ENCODE data around the gene CUX1.
"Not testable (repeated sequence)": the region's sequence is repeated elsewhere in the genome, so short reads cannot be mapped to it uniquely, and the experiment has no call there.

CUX1 gene

DNA sequence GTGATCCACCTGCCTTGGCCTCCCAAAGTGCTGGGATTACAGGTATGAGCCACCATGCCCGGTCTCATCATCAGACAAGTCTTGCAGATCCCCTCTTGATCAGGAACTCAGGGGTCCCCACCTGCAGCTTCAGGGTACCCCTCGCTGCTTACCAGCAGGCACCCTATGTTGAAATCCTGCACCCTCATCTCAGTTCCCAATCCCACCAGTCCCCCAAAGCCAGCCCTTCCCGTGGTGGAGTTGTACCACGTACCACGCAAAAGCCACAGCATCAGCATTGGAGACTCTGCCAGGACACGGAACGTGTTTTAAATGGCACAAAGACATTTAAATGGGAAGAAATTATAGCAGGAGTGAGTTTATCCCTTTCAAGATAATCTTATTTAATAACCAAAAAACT lies 202.0 kb downstream of the CUX1 start:
- FAIRE-seq (no peak), DNase-seq (ENCODE audit: insufficient read length, low spot score) (no peak)
- no peak for TF ChIP-seq PAX5 (IDR thresholded peaks at IDR 0.05; ENCODE audit: insufficient read depth, low read length, severe bottlenecking)
- no peak for TF ChIP-seq POLR2AphosphoS5 (IDR thresholded peaks at IDR 0.05; ENCODE audit: low read depth, low read length)
- no peak for TF ChIP-seq POU2F2 (IDR thresholded peaks at IDR 0.05; ENCODE audit: low read depth, low read length)
- TF ChIP-seq SPI1 (IDR thresholded peaks at IDR 0.05; ENCODE audit: low read depth, low read length), result no peak
- TF ChIP-seq TAF1 (IDR thresholded peaks at IDR 0.05; ENCODE audit: low read depth, low read length), result no peak
- no peak for TF ChIP-seq POLR2A (IDR thresholded peaks at IDR 0.05; ENCODE audit: low read depth, low read length)

DNA sequence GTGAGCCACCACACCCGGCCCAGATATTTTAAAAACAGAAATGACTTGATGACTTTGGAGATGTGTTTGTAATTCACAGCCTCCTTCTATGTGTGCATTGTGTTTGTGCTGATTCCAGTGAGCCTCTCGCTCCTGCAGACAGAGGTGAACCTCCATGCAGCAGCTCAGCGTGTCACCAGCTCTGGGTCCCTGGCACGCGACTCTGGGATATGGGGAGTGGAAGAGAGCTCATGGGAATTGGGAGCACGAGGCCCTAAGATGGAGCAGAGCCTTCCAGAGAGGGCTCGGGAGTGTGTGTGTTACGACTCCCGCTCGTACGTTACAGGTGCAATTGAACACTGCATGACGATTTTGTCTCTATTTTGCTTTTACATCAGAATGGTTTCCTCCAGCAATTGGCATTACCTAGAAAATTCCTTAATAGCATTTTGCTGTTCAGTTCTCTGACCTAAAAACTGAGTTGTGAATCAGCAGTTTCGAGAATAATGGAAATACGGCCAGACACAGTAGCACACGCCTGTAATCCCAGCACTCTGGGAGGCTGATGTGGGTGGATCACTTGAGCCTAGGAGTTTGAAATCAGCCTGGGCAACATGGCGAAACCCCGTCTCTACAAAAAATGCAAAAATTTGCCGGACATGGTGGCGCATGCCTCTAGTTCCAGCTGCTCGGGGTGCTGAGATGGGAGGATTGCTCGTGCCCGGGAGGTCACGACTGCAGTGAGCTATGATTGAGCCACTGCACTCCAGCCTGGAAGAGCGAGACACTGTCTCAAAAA lies 204.6 kb downstream of the CUX1 start:
- TF ChIP-seq POU2F2 (IDR thresholded peaks at IDR 0.05; ENCODE audit: low read depth, low read length) (no peak), PAX5 (IDR thresholded peaks at IDR 0.05; ENCODE audit: insufficient read depth, low read length, severe bottlenecking) (no peak)
- DNase-seq (ENCODE audit: insufficient read length, low spot score) (no peak), FAIRE-seq (no peak)

DNA sequence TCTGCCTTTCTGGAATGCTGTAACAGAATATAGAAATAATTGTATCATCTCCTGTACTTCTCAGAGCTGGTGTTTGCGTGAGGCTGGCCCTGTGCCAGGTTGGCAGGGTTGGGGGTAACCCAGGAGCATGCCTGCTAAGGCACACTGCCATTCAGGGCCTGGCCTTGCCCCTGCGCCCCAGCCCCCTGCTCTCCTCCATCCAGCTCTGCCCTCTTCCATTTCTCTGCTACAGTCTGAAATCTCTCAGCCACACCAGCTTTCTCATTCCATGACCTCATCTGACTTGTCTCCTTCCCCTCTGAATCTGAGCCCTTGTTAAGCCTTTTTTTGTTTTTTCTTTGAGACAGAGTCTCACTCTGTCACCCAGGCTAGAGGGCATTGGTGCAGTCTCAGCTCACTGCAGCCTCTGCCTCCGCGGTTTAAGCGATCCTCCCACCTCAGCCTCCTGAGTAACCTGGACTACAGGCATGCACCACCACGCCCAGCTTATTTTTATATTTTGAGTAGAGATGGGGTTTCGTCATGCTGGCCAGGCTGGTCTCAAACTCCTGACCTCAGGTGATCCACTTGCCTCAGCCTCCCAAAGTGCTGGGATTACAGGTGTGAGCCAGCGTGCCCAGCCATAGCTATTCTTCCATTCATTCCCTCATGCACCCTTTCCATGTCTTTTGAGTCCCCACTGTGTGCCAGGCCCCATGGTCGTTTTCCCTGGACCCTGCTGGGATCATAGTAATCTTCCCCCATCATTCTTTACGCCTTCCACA lies 206.8 kb downstream of the CUX1 start:
- FAIRE-seq (no peak), DNase-seq (ENCODE audit: insufficient read length, low spot score) (no peak)
- TF ChIP-seq PAX5 (IDR thresholded peaks at IDR 0.05; ENCODE audit: insufficient read depth, low read length, severe bottlenecking), result no peak
- no peak for TF ChIP-seq SPI1 (IDR thresholded peaks at IDR 0.05; ENCODE audit: low read depth, low read length)
- no peak for TF ChIP-seq POU2F2 (IDR thresholded peaks at IDR 0.05; ENCODE audit: low read depth, low read length)

DNA sequence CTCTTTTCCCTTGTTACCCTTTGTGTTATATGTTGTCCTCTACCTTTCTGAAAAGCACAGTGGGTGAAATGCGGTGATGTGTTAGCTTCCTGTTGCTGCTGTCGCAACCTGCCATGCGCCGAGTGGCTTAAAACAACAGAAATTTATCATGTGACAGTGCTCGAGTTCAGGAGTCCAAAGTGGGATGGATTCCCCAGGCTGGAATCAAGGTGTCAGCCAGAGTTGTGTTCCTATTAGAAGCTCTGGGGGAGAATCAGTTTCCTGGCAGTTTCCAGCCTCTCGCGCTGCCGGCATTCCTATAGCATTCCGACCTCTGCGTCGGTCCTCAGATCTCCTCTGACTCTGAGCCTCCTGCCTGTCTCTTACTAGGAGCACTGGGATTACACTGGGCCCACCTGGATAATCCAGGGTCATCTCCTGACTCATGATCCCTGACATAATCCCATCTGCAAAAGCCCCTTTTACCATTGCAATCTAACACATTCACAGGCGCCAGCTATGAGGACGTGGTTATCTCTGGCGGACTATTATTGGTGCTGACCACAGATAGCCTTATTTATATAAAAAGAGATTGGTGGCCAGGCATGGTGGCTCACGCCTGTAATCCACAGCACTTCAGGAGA lies 207.5 kb downstream of the CUX1 start:
- no peak for TF ChIP-seq POU2F2 (IDR thresholded peaks at IDR 0.05; ENCODE audit: low read depth, low read length)
- no peak for TF ChIP-seq POLR2A (IDR thresholded peaks at IDR 0.05; ENCODE audit: low read depth, low read length)
- TF ChIP-seq SPI1 (IDR thresholded peaks at IDR 0.05; ENCODE audit: low read depth, low read length), result no peak
- no peak for TF ChIP-seq TAF1 (IDR thresholded peaks at IDR 0.05; ENCODE audit: low read depth, low read length)
- no peak for TF ChIP-seq PAX5 (IDR thresholded peaks at IDR 0.05; ENCODE audit: insufficient read depth, low read length, severe bottlenecking)
- no peak for TF ChIP-seq POLR2AphosphoS5 (IDR thresholded peaks at IDR 0.05; ENCODE audit: low read depth, low read length)
- no peak for DNase-seq (ENCODE audit: insufficient read length, low spot score)
- no peak for FAIRE-seq

DNA sequence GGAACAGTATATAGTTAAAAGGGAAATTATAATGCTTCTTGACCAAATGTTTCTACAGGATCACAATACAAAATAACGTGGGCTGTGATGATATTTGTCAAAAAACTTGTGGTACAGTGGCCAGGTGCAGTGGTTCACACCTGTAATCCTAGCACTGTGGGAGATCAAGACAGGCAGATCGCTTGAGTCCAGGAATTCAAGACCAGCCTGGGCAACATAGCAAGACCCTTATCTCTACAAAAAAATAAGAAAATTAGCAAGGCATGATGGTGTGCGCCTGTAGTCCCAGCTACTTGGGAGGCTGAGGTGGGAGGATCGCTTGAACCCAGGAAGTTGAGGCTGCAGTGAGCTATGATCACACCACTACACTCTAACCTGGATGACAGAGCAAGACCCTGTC lies 208.4 kb downstream of the CUX1 start:
- not testable (repeated sequence) for FAIRE-seq; DNase-seq (ENCODE audit: insufficient read length, low spot score)

DNA sequence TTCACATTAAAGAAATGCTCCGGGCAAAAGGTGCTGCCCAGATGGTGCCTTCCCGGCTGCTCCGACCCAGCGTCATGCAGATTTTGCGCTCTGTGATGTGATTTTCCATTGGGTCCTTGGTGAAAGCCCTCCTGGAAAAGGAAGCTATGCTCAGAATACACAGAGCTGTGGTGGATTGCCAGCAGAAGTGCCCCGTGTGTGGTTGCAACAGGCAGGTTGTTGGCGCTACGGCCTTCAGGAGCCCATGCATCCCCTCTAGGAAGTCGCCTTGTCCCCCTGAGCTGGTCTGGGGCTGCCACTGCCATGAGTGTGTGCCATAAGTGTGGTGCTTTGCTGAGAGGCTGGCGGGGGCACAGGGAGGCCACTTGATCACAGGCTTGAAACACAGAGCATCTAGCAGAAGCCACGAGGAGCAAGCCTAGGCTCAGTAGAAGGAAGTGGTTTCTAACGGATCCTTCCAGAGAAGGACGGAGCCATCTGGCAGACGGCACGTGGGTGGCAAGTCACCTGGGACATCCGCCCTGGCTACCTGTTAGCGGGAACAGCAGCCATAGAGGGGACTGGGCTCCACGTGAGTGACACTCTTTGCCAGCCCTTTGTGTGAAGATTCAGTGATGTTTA lies 210.9 kb downstream of the CUX1 start:
- no peak for FAIRE-seq
- TF ChIP-seq PAX5 (IDR thresholded peaks at IDR 0.05; ENCODE audit: insufficient read depth, low read length, severe bottlenecking) (no peak), SPI1 (IDR thresholded peaks at IDR 0.05; ENCODE audit: low read depth, low read length) (peak; percentile 29)
- DNase-seq (ENCODE audit: insufficient read length, low spot score), result no peak

DNA sequence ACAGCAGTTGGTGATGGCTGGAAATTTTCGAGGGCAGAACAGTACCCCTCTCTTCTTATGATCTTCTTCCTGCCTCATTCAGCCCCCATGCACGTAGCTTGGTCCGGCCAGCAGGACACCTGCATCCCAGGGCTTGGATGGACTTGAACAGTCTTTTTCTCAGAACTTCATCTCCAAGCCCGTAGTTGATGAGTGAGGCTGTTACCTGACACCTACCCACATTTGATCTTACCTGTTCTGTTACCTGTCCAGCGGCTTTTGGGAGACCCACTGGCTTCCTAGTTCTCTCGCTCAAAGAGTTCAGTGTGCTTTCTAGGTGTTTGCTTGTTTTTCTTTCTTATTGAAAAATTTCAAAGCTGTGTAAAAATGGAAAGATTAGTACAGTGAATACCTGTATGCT lies 212.2 kb downstream of the CUX1 start:
- DNase-seq (ENCODE audit: insufficient read length, low spot score), result no peak
- no peak for FAIRE-seq
- TF ChIP-seq TAF1 (IDR thresholded peaks at IDR 0.05; ENCODE audit: low read depth, low read length) (no peak), PAX5 (IDR thresholded peaks at IDR 0.05; ENCODE audit: insufficient read depth, low read length, severe bottlenecking) (no peak), SPI1 (IDR thresholded peaks at IDR 0.05; ENCODE audit: low read depth, low read length) (no peak), POLR2AphosphoS5 (IDR thresholded peaks at IDR 0.05; ENCODE audit: low read depth, low read length) (no peak), POLR2A (IDR thresholded peaks at IDR 0.05; ENCODE audit: low read depth, low read length) (no peak), POU2F2 (IDR thresholded peaks at IDR 0.05; ENCODE audit: low read depth, low read length) (no peak)

DNA sequence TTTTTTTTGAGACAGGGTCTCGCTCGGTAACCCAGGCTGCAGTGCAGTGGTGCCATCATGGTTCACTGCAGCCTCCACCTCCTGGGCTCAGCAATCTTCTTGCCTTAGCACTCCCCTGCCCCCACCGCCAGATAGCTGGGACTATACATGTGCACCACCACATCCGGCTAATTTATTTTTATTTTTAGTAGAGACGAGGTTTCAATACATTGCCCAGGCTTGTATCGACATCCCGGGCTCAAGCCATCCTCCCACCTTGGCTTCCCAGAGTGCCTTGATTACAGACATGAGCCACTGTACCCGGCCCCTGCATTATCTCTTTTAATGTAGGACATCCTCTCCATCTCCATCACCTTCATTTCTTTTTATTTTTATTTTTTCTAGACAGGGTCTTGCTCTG lies 213.3 kb downstream of the CUX1 start:
- FAIRE-seq (peak; percentile 79), DNase-seq (ENCODE audit: insufficient read length, low spot score) (no peak)
- TF ChIP-seq POU2F2 (IDR thresholded peaks at IDR 0.05; ENCODE audit: low read depth, low read length) (no peak), PAX5 (IDR thresholded peaks at IDR 0.05; ENCODE audit: insufficient read depth, low read length, severe bottlenecking) (no peak), TAF1 (IDR thresholded peaks at IDR 0.05; ENCODE audit: low read depth, low read length) (no peak), POLR2AphosphoS5 (IDR thresholded peaks at IDR 0.05; ENCODE audit: low read depth, low read length) (no peak), SPI1 (IDR thresholded peaks at IDR 0.05; ENCODE audit: low read depth, low read length) (no peak), POLR2A (IDR thresholded peaks at IDR 0.05; ENCODE audit: low read depth, low read length) (no peak)

DNA sequence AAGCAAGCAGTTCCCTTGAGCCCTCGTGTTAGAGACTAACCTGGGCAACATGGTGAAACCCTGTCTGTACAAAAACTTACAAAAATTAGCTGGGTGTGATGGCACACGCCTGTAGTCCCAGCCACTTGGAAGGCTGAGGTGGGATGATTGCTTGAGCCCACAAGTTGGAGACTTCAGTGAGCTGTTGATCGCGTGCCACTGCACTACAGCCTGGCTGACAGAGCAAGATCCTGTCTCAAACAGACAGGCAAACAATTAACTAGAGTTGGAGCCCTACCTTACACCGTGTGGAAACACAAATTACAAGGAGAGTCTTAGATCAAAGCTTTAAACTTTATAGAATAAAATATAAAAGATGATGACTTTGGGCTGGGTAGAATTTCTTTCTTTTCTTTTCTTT lies 219.5 kb downstream of the CUX1 start:
- FAIRE-seq (no peak), DNase-seq (ENCODE audit: insufficient read length, low spot score) (no peak)
- TF ChIP-seq POLR2AphosphoS5 (IDR thresholded peaks at IDR 0.05; ENCODE audit: low read depth, low read length), result no peak
- TF ChIP-seq TAF1 (IDR thresholded peaks at IDR 0.05; ENCODE audit: low read depth, low read length), result no peak

DNA sequence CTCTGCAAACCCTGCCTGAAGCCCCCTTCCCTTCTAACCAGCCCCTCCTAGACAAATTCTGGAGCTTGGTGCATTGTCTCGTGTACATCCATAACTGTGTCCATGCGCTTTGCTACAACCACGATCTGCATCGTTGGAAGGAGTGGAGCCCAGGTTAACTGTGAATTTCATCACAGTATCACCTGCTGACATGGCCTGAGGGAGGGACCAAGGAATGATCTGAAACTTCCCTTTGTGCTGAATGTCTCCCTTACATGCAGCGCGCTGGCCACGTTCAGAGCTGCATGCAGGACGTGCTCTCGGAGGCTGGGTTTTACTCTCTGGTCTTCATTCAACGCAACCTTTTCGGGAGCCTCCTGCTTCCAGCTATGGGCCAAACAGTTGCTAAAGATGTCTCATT lies 222.3 kb downstream of the CUX1 start:
- no peak for TF ChIP-seq SPI1 (IDR thresholded peaks at IDR 0.05; ENCODE audit: low read depth, low read length)
- no peak for TF ChIP-seq TAF1 (IDR thresholded peaks at IDR 0.05; ENCODE audit: low read depth, low read length)
- no peak for FAIRE-seq
- DNase-seq (ENCODE audit: insufficient read length, low spot score), result no peak

Measured in GM12891 (cell line).